Measurements from ENCODE around the gene ANKRD44.
A peak's percentile ranks its signal among the peaks of the same experiment; 100 is the strongest.
"Not testable (repeated sequence)": the region's sequence is repeated elsewhere in the genome, so short reads cannot be mapped to it uniquely, and the experiment has no call there.

ANKRD44 gene

DNA sequence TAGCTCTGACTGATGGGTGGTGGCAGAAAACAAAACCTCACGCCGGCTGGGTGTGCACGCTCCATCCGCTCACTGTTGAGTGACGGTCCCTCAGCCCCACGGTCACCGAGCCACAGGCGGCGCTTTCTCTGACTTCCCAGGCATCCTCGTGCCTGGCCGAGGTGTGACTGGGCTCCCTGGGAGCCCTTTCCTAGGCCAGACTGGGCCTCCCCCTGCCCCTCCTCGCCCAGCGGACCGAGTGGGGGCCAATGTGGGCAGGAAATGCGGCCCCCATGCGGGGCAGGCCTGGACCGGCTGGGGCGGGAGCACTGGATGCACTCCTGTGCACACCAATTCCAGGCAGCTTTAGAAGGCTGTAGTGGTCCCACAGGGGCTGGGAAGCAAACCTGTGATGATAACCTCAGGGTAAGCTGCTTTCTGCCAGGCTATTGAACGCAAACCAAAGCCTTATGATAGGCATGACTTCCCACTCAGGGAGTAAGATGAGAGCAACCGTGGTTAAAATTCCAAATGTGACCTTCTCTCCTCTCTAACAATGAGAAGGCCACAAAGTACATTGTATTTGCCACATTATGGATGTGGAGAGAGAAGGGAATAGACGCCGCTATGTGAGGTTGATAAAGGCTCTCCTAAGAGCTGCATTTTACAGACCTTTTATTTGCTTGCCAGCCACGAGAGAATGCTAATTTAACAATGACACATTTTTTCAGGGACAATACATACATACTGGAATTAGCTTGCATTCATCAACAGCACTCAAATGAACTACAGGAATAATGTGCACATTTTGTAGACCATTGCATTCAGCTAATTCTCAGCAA lies 300.2 kb downstream of the ANKRD44 start:
- DNase-seq, result no peak

DNA sequence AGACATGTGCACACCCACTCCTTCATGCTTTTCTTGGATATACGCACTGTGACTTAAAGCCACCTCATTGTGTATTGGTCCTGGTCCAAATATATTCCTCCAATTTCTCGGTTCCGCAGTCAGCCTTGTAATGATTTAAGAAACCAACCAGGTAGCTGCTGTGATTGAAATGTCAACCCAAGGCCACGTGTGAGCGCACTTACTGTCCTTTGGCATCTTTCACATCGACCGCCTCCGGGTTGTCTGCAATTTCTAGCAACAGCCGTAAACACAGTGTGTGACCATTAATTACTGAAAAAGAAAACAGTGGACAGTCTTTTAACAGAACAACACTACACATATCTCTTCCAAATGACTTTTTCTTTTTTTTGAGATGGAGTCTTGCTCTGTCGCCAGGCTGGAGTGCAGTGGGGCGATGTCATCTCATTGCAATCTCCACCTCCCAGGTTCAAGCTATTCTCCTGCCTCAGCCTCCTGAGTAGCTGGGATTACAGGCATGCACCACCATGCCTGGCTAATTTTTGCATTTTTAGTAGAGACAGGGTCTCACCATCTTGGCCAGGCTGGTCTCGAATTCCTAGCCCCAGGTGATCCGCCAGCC lies 301.7 kb downstream of the ANKRD44 start:
- not testable (repeated sequence) for DNase-seq

DNA sequence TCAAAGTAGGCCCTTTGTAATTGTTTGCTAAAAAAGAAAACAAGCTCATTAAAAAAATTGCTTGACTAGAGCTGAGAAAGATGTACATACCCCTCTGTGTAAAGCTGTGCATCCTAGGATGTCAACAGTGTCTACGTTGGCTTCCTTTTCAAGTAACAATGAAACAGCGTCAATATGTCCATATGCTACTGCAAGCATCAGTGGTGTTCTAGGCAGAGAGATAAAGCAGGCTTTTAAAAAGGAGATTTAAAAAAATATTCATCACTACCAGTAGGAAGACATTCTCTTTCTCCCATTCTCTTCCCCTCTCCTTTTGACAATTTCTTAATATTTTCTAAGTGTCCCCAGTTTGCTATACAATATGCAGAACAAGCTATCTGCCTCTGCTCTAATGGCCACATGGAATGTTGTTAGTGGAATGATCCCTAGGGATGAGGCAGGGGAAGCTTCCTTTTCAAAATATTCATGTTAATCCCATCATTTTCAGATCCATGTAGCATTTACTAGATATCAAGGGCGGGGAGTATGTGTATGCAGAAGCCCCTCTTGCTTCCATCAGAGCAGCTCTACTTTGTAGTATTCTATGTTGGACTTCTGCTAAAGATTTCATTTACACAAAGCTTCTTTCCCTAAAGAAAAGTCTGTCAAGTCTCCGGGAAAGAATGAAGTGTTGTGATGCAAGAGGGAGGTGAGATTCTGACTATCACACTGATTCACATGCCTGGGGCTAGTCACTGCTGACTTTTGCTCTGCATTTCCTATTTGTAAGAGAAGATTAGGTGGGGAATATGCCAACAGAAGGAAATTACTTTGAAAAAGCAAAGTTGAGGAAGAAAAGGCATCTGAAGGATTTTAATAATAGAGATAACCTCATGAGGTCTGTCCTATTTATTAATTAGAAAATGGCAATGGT lies 302.6 kb downstream of the ANKRD44 start:
- DNase-seq, result no peak

DNA sequence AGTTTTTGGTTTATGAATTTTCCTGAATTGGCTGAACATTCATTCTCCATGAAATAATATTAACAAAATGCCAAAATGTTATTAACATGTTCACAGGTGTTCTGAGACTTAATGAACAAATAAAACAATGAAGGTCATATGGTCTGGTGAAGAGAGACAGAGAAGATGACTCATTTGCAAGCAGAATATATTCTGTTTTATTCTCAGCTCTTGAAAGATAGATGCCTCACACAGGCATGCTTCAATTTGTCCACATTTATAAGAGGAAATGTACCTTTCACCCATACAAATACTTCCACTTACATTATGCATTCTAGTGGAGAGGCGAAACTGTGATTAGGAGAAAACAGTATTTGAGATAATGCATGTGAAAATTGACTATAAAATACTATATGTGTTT lies 308.7 kb downstream of the ANKRD44 start:
- no peak for DNase-seq

DNA sequence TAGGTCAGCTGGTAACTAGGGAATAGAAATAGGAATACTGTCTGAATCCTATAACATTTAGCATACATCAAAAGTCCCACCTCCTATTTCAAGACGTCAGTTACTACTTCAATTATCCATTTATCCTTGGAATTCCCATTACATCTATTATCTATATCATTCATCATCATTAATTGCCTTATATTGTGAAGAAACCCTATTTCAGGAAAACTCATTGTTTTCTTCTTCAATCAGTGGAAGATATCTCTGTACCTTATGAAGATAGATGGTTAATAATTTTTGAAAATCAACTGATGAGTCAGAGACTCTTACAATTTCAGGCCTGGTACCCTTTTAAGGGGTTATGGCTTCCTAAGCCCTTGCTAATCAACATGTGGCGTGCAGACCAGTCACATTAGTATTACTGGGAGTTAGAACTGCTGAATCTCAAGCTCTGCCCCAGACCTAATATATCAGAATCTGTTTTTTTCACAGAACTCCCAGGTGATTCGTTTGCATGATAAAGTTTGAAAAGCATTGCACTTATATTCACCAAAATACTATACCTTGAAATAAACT lies 314.7 kb downstream of the ANKRD44 start:
- no peak for DNase-seq

DNA sequence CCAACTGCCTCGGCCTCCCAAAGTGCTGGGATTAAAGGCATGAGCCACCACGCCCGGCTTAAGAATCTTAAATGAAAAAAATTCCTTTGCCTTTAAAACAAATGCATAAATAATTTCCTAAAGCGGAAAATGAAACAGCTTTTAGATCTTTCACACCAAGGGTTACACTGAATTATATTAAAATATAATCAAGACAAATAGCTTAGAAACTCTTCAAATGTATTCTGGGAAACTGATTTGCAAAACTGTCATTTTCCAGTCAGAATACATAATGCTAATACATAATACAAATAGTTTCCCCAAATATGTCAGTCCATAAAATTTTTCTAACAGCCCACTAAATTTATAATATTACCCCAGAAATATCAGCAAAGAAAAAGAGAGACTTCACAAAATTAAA lies 315.8 kb downstream of the ANKRD44 start:
- DNase-seq, result no peak

DNA sequence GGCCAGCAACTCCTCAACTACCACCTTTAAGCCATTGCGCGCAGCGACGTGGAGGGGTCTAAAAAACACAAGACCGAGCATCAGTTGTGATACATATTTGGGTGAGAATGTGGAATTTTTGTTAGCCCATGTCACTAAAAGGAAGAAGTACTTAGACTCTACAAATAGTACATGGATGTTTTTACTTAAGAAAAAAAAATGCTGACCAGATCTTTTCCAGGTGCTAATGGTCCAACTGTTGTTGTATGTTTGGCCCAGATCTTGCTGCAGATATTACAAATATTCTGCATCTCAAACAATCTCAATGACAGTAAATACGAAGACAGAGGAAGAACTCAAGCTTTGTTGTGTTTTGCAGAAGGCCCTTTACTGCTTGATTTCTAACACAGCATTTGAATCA lies 317.0 kb downstream of the ANKRD44 start:
- no peak for DNase-seq

DNA sequence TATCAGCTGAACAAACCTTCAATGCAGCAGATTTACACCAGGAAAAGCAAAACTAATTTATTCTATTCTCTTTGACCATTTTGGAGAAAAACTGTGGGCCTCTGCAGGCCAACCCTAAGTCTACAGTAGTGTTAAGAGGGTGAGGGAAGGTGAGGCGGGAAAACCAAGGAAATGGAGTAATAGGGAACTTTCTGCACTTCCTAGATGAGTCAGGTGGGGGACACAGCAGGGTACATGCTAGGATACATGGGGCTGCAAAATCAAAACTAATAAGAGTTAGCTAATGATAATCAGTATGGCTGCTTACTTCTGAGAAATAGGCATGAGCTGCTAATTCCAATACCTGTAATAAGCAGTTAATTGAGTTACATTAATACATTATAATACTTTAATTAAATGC lies 318.1 kb downstream of the ANKRD44 start:
- no peak for DNase-seq

DNA sequence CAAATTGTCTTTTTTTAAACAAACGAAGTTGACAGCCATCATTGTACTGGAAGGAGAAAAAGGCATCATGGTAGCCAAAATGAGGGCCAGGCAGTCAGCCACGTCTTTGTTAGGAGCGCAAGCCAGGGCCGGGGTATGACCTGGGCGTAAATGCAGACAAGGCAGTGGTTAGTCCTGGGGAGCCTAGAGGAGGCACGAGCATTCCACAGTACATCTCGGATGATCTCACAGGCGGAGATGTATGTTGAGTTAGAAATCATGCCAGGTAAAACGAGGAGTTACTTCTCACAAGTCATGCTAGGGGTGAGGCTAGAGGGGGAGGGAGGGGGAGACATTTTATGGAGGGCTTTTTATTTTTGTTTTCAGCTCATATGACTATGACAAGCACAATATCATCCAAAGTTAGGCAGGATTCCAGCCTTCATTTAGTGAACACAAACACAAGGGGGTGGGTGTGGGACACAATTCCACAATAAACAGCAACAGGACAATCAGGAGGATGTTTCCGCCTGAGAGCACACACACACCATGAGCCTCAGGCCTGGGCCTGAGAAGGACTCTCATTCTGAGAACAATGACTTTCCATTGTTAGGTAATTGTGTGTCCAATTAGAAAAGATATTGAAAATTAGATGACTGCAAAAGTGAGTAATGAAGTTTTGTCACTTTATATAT lies 319.7 kb downstream of the ANKRD44 start:
- DNase-seq, result no peak

DNA sequence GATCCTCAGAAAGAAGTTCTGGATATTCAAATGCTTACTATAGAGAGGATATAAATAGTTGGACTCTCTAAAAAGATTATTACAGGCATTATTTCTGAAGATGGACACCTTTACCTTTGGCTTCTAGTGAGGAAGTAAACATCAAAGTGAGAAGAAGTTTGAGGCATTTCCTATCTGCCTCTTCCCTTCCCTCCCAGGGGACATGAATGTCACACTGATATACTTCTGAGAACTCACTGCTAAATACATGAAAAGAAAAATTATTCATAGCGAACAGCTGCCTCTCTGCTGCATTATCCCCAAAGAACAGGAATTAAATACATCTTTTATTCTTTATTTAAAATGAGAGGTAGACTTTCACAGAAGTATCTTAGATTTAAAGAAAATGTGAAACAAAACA lies 320.5 kb downstream of the ANKRD44 start:
- no peak for DNase-seq

DNA sequence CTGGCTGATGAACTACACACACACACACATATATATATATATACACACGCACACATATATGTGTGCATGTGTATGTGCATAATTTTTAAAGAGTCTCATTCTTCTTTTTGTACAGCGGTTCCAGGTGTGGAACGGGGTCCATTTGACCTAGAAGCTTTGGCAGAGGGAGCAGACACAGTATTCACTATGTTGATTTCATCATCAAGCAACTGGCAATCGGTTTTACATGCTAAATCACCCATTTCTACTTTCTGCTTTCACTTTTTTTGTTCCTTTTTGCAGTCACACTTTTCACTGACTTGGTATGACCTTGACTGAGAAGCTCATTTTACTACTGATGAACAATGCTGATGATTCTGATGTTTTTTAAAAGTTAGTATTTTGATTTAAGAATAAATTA lies 321.1 kb downstream of the ANKRD44 start:
- DNase-seq, result no peak

DNA sequence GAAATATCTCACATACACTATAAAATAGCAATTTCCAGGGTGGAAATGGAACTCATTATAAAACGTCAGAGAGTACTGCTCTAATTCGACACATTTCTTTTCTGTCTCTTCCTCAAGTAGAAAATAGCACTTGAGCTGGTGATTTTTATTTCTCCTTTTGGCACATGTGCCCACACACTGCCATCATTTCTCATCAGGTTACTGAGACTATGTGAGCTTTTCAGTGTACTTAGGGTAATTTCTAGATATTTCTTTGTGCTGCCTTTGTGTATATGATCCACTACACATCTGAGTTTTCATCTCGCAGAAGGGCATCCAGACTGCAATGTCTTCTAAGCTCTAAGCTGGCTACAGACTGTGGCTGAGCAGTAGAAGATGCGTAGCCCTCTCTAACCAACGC lies 321.9 kb downstream of the ANKRD44 start:
- DNase-seq, result no peak

DNA sequence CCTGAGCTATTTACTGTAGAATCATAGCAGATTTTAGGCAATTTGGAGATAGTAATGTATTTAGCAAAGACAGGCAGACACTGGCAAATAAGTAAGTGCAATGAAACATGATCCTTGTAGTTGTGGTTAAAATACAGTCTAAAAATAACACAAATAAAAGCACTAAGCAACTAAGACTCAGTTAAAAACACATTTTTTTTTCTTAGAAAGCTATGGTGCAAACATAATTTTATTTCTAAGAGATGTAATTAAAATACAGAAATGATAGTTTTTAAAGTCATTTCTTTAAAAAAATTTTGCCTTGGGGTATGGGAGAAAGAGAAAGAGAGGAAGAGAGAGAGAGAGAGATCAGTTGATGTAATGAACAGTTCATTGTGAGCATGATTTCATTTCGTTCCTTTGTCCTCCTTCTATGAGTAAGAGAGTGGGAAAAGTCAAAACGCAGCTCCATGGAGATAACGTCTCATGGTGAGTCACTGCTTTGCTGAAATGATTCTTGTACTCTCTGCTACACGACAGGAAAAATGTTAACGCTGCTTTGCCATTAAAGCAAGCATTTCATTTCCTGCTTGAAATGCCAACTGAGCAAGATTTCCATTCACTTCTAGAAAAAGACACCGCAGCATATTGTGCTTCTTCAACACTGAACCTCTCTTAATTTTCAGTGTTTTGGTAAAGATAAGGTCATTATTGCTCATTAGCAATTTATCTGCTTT lies 322.8 kb downstream of the ANKRD44 start:
- DNase-seq, result peak; percentile 95

DNA sequence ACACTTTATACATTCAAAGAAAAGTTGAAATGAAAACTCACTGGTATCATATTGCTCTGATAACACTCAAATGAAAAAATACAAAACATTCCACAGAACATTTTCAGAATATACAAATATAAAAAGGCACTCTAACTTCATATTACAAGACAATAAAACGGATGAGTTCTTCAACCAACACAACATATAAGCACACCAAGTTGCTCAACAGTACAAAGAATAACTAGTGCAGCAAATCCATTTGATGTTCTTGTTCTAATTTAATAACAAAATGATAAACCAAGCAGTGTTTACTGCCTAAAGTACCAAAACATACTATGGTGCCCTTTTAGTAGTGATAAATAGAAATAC lies 323.3 kb downstream of the ANKRD44 start:
- DNase-seq, result no peak

DNA sequence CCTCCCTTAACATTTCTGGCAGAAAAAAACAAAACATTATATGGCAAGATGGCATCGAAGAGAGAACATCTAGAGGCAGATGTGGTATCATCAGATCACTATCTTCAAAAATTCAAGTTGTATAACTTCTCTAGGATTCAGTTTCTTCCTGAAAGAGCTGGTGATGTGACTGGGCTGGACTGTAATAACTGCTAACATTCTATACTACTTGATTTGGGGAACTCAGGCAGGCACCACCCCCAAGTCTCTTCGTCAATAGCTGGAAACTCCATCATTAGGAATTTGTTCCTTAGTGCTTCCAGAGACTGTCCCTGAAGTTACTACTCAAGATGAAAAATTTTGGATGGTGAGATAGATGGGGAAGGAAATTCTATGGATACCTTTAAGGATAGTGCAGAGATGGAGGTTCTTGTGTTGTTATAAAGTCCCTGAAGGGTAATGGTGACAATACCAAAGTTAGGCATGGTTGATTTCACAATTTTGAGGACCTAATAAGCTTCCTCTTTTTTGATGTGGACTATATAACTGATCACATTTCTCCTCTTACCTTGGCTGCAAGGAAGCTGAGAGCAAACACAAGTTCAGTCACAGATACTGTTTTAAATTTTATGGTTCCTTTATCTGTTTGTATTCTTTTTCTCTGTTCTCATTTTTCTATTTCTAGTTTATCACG lies 324.9 kb downstream of the ANKRD44 start:
- no peak for DNase-seq

DNA sequence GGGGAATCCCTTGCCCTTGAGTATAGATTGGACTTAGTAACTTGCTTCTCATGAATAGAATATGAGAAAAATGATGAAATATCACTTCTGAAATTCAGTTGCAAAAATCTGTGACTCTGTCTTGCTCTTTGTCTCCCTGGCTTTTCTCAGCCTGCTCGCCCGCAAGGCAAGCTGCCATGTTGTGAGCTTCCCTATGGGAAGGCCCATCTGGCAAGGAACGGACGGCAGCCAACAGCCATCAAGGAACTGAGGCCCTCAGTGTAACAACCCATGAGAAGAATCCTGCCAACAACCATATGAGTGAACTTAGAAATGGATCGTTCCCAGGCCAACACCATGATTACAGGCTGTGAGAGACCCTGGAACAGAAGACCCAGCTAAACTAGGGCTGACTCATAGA lies 325.7 kb downstream of the ANKRD44 start:
- no peak for DNase-seq

DNA sequence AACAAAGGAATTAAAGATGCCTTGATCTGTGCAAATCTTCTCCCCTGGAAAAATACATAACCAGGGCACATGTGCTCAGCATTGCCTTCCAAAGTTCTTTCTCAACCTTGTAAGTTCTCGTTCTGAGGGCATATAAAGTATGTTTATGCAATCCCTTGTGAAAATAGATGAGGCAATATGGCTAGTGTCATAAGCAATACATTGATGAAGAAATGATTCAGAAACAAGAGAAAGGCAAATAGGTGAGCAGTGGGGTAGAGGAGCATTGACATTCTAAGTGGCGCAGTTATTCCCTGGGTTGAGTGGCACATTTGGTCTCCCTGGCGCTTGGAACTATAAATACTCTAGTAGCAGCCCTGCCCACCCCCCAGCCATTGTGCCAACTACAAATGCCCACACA lies 326.6 kb downstream of the ANKRD44 start:
- DNase-seq, result no peak

DNA sequence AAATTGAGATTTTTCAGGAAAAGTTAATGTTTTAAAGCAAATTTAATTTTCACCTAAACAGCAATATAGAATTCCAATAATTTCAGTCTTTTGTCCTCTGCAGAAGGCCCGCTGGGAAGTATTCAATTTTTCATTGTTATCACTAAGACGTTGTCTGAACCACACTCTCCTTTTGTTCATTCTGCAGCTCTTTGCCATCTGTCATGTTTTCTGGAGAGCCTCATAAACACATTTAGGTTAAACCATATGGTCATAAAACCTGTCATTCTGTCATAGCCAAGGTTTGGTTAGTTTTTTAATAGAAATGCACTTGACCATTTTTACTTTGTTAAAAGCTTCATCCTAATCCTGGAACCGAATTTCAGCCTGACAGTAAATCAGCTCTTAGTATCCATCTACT lies 330.1 kb downstream of the ANKRD44 start:
- no peak for DNase-seq

DNA sequence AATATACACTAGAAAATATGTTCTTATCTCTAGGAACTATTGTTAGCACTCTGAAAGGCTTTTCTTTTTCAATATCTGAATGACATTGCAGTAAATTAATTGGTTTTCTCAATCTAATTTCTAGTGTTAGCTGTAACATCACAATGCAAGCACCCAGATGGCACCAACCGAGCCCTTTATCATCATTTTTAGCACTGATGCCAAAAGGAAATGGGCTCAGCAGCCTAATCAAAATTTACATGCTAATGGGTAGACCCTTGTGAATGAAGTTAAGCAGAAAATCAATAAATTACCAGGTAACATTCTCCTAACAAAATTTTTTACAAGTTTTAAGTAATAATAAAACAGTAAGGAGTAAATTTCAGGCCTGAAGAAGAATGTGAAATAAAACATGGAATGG lies 330.6 kb downstream of the ANKRD44 start:
- no peak for DNase-seq

DNA sequence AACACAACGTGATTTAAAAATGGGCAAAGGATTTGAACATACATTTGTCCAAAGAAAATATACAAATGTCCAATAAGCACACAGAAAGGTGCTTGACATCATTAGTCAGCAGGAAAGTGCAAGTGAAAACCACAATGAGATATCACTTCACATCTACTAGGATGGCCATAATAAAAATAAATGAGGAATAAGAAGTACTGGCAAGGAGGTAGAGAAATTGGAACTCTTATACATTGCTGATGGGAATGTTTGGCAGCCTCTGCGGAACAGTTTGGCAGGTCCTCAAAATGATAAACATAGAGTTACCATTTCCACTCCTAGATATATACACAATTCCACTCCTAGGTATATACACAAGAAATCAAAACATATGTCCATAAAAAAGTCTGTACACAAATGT lies 333.1 kb downstream of the ANKRD44 start:
- no peak for DNase-seq

DNA sequence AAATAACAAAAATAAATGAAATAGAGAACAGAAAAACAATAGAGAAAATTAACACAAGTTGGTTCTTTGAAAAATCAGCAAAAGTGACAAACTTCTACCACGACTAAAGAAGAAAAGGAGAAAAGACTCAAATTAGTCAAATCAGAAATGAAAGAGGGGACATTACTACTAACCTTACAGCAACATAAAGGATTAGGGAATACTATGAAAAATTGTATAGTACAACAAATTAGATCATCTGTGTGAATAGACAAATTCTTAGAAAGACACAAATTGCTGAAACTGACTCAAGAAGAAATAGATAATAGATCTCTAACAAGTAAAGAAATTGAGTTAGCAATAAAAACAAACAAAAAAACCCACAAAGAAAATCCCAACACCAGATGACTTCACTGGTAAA lies 335.6 kb downstream of the ANKRD44 start:
- no peak for DNase-seq

Data from amniotic stem cell (primary cell).